Spleen (tissue), 7 donors: ENCODE measurements around the gene RNF103.

Experiments
- POLR2AphosphoS5 ChIP-seq, 3 donors: sonication (generic); formaldehyde crosslinking; IDR thresholded peaks; one replicate each; pipeline ENCODE4 v1.5.1; 2017; ENCODE audit warnings: antibody characterized with exemption in 3 of 3
- TF ChIP-seq, protein P1 (sequence below), 11 experiments: fragments of 200-600 bp in 7 of 11; fragments of 450-650 bp in 4 of 11; sonication (generic) in 4 of 11; IDR thresholded peaks in 8 of 11; conservative IDR thresholded peaks in 3 of 11; 1 replicate in 7 of 11; 2 replicates in 4 of 11; pipeline versions ENCODE4 v1.4.0 to v1.8.0; 2016 to 2021; ENCODE audit warnings: antibody characterized with exemption in 11 of 11, inconsistent platforms in 4 of 11, mild to moderate bottlenecking in 1 of 11
- donor health status: DM: no; HTN: no; CAD: no; lungs with moderate emphysema.
- donor health status: DM: no; HTN: no; CAD: no.
- donor health status: DM: no; HTN: no; CAD: no.

DNA sequence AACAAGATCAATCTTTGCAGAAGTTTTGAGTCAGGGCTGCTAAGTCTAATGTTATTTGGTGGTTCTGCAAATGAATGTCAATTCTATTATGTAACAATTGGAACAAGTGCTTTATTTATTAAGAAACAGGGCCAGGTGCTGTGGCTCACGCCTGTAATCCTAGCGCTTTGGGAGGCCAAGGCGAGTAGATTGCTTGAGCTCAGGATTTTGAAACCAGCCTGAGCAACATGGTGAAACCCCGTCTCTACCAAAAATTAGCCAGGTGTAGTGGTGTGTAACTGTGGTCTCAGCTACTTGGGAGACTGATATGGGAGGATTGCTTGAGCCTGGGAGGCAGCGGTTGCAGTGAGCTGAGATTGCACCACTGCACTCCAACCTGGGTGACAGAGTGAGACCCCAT lies 13.2 kb upstream of the RNF103 start:
- TF ChIP-seq, protein P1, sequence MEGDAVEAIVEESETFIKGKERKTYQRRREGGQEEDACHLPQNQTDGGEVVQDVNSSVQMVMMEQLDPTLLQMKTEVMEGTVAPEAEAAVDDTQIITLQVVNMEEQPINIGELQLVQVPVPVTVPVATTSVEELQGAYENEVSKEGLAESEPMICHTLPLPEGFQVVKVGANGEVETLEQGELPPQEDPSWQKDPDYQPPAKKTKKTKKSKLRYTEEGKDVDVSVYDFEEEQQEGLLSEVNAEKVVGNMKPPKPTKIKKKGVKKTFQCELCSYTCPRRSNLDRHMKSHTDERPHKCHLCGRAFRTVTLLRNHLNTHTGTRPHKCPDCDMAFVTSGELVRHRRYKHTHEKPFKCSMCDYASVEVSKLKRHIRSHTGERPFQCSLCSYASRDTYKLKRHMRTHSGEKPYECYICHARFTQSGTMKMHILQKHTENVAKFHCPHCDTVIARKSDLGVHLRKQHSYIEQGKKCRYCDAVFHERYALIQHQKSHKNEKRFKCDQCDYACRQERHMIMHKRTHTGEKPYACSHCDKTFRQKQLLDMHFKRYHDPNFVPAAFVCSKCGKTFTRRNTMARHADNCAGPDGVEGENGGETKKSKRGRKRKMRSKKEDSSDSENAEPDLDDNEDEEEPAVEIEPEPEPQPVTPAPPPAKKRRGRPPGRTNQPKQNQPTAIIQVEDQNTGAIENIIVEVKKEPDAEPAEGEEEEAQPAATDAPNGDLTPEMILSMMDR (IDR thresholded peaks at IDR 0.05 in 8 of 11, conservative IDR thresholded peaks at IDR 0.05 in 3 of 11) = no peak
- no peak for TF ChIP-seq POLR2AphosphoS5 (IDR thresholded peaks at IDR 0.05)
